Esophagus (tissue), 2 donors: ENCODE results near the gene PRPSAP1. TPM values are rescaled to one million over a fixed set of nuclear protein-coding genes. Genes with fewer than 3 reads are reported as not detected.

Source experiments
- H3K27ac ChIP-seq, 2 donors: one replicate each; pipeline ENCODE4 v1.5.1; 2013; ENCODE audit warnings: low read depth in 2 of 2, mild to moderate bottlenecking in 2 of 2, inconsistent platforms in 1 of 2, low read length in 1 of 2, moderate library complexity in 1 of 2
- H3K27me3 ChIP-seq, 2 donors: one replicate each; pipeline ENCODE4 v1.6.1; 2013; ENCODE audit warnings: low read length in 2 of 2, control low read depth in 1 of 2, mild to moderate bottlenecking in 1 of 2; ENCODE audit not compliant: insufficient read depth in 2 of 2, control insufficient read depth in 1 of 2
- H3K36me3 ChIP-seq, 2 donors: one replicate each; pipeline ENCODE4 v1.6.1; 2013; ENCODE audit warnings: low read length in 1 of 2; ENCODE audit not compliant: control insufficient read depth in 2 of 2, insufficient read depth in 2 of 2
- H3K4me1 ChIP-seq, 2 donors: one replicate each; pipeline ENCODE4 v1.6.1; 2013; ENCODE audit warnings: low read length in 1 of 2; ENCODE audit not compliant: control insufficient read depth in 2 of 2, insufficient read depth in 2 of 2
- H3K4me3 ChIP-seq, 2 donors: one replicate each; pipeline ENCODE4 v1.5.1; 2013; ENCODE audit warnings: low read length in 2 of 2, mild to moderate bottlenecking in 2 of 2, low read depth in 1 of 2, moderate library complexity in 1 of 2
- H3K9me3 ChIP-seq, 2 donors: one replicate each; pipeline ENCODE4 v1.6.1; 2013; ENCODE audit warnings: mild to moderate bottlenecking in 2 of 2, low read depth in 1 of 2, low read length in 1 of 2, moderate library complexity in 1 of 2; ENCODE audit not compliant: control insufficient read depth in 2 of 2, insufficient read depth in 1 of 2
- WGBS, 2 donors: extraction: QIAGEN DNeasy Blood & Tissue Kit; methylation state at CpG; one replicate each; pipeline ENCODE4 v1.1.7; 2013; 5-methylcytosine and 5-hydroxymethylcytosine counted together
- polyA plus RNA-seq, 2 donors: library from polyadenylated mRNA; stranded (reverse); fragments of 200-250 nt; gene quantifications; one replicate each; pipeline ENCODE4 v1.2.3, GENCODE V29; 2013
- donor health status: healthy with polysubstance abuse.
- donor health status: Bipolar disorder and iron deficiency.

The PRPSAP1 gene
- polyA plus RNA-seq, 2 donors: 34.8 to 43.1 TPM

- no peak overlapping the region for H3K27ac ChIP-seq
- WGBS, 2 donors: 67 to 68% methylated on average over 2 of the region's 2 CpGs
- H3K4me1 ChIP-seq: no peaks in the 10 kb centered on the region
- peaks cover 3 to 6% of the 10 kb centered on the region in 2 donors for H3K36me3 ChIP-seq
- no peaks in the 10 kb centered on the region for H3K9me3 ChIP-seq
- no peak overlapping the region for H3K4me3 ChIP-seq
- H3K27me3 ChIP-seq: no peaks in the 10 kb centered on the region
These were observed 22.6 kb downstream of the PRPSAP1 start for GRCh38 chr17:76331083-76331482.

GRCh38 chr17:76329664-76330063 lies 24.1 kb downstream of the PRPSAP1 start:
- WGBS, 2 donors: 91% methylated on average over 8 of the region's 8 CpGs
- Histone ChIP-seq H3K27ac (no peak overlapping the region), H3K9me3 (no peaks in the 10 kb centered on the region), H3K27me3 (no peaks in the 10 kb centered on the region), H3K36me3 (peaks cover 3 to 6% of the 10 kb centered on the region in 2 donors), H3K4me3 (no peak overlapping the region), H3K4me1 (no peaks in the 10 kb centered on the region)

- 86 to 90% methylated on average over 6 of the region's 6 CpGs for WGBS, 2 donors
- Histone ChIP-seq H3K27me3 (no peaks in the 10 kb centered on the region), H3K9me3 (no peaks in the 10 kb centered on the region), H3K27ac (no peak overlapping the region), H3K4me1 (no peaks in the 10 kb centered on the region), H3K4me3 (no peak overlapping the region), H3K36me3 (peaks cover 3% of the 10 kb centered on the region in 2 donors)
These were observed 26.0 kb downstream of the PRPSAP1 start for GRCh38 chr17:76327696-76328095.

GRCh38 chr17:76326306-76326705 lies 27.4 kb downstream of the PRPSAP1 start:
- no peaks in the 10 kb centered on the region for H3K27me3 ChIP-seq

GRCh38 chr17:76318586-76318985 lies 35.1 kb downstream of the PRPSAP1 start:
- peaks cover 0 to 14% of the 10 kb centered on the region in 2 donors for H3K36me3 ChIP-seq
- H3K9me3 ChIP-seq: no peaks in the 10 kb centered on the region
- no peak overlapping the region for H3K4me3 ChIP-seq
- H3K27me3 ChIP-seq: no peaks in the 10 kb centered on the region
- H3K4me1 ChIP-seq: no peaks in the 10 kb centered on the region
- no peak overlapping the region for H3K27ac ChIP-seq
- 92 to 93% methylated on average over 3 of the region's 3 CpGs for WGBS, 2 donors

More at GRCh38 chr17:76326306-76326705, 27.4 kb downstream of the PRPSAP1 start:
- H3K4me1 ChIP-seq: no peaks in the 10 kb centered on the region
- WGBS, 2 donors: 70 to 88% methylated on average over 1 of the region's 1 CpG
- no peaks in the 10 kb centered on the region for H3K9me3 ChIP-seq
- no peak overlapping the region for H3K27ac ChIP-seq
- H3K36me3 ChIP-seq: peaks cover 3 to 5% of the 10 kb centered on the region in 2 donors
- no peak overlapping the region for H3K4me3 ChIP-seq

GRCh38 chr17:76317535-76317934 lies 36.2 kb downstream of the PRPSAP1 start:
- Histone ChIP-seq H3K36me3 (peaks cover 0 to 17% of the 10 kb centered on the region in 2 donors), H3K4me1 (no peaks in the 10 kb centered on the region), H3K9me3 (no peaks in the 10 kb centered on the region), H3K27ac (no peak overlapping the region), H3K4me3 (no peak overlapping the region), H3K27me3 (no peaks in the 10 kb centered on the region)
- 87 to 98% methylated on average over 2 of the region's 2 CpGs for WGBS, 2 donors

- Histone ChIP-seq H3K4me1 (no peaks in the 10 kb centered on the region), H3K27ac (no peak overlapping the region), H3K4me3 (no peak overlapping the region), H3K36me3 (peaks cover 0 to 16% of the 10 kb centered on the region in 2 donors), H3K27me3 (no peaks in the 10 kb centered on the region), H3K9me3 (no peaks in the 10 kb centered on the region)
- WGBS, 2 donors: 85 to 86% methylated on average over 15 of the region's 15 CpGs
These were observed 39.1 kb downstream of the PRPSAP1 start for GRCh38 chr17:76314392-76315227.

GRCh38 chr17:76312735-76313134 lies 41.0 kb downstream of the PRPSAP1 start:
- H3K27me3 ChIP-seq: no peaks in the 10 kb centered on the region
- 81 to 83% methylated on average over 9 of the region's 9 CpGs for WGBS, 2 donors
- no peaks in the 10 kb centered on the region for H3K4me1 ChIP-seq
- H3K27ac ChIP-seq: no peak overlapping the region
- no peak overlapping the region for H3K4me3 ChIP-seq
- no peaks in the 10 kb centered on the region for H3K9me3 ChIP-seq
- peaks cover 0 to 13% of the 10 kb centered on the region in 2 donors for H3K36me3 ChIP-seq

- H3K27me3 ChIP-seq: no peaks in the 10 kb centered on the region
- H3K36me3 ChIP-seq: peaks cover 0 to 17% of the 10 kb centered on the region in 2 donors
- WGBS, 2 donors: 83 to 87% methylated on average over 4 of the region's 4 CpGs
These were observed 44.3 kb downstream of the PRPSAP1 start for GRCh38 chr17:76309461-76309860.

GRCh38 chr17:76307966-76308338 lies 45.8 kb downstream of the PRPSAP1 start, which contains the start of gene QRICH2:
Gene QRICH2, minus strand, starts transcription at chr17:76308276. Its CDS starts 278 bp downstream, at chr17:76307998.
- H3K27ac ChIP-seq: no peak within 1 kb of the TSS
- H3K9me3 ChIP-seq: no peaks in the 10 kb centered on the region
- H3K4me1 ChIP-seq: no peaks in the 10 kb centered on the region
- H3K27me3 ChIP-seq: no peaks in the 10 kb centered on the region
- WGBS, 2 donors: 96 to 97% methylated on average over 44 of the region's 44 CpGs
- H3K36me3 ChIP-seq: peaks cover 0 to 10% of the 10 kb centered on the region in 2 donors
- no peak within 1 kb of the TSS for H3K4me3 ChIP-seq

More at GRCh38 chr17:76309461-76309860, 44.3 kb downstream of the PRPSAP1 start:
- H3K9me3 ChIP-seq: no peaks in the 10 kb centered on the region
- no peaks in the 10 kb centered on the region for H3K4me1 ChIP-seq
- no peak overlapping the region for H3K27ac ChIP-seq
- no peak overlapping the region for H3K4me3 ChIP-seq
